ENCODE measurements around the gene EPHA4.

EPHA4 gene

GRCh38 chr2:221505605-221506004 is 66.5 kb downstream of the EPHA4 start:
- no peak for TF ChIP-seq EZH2phosphoT487 (IDR thresholded peaks at IDR 0.05; ENCODE audit: borderline replicate concordance)
- TF ChIP-seq CTCF (conservative IDR thresholded peaks at IDR 0.05; ENCODE audit: low read length), result no peak
- Histone ChIP-seq H3K36me3 (ENCODE audit: insufficient read depth, low read length) (no peaks in the 10 kb centered on the region), H3F3A (ENCODE audit: low read depth) (no peaks in the 10 kb centered on the region), H3K9ac (ENCODE audit: low read depth, low read length, poor library complexity, severe bottlenecking) (no peak overlapping the region), H3K9me3 (ENCODE audit: insufficient read depth, low read depth, low read length) (no peaks in the 10 kb centered on the region), H3K9me2 (replicated peaks; ENCODE audit: low read depth, low read length) (no peaks in the 10 kb centered on the region), H3K27me3 (ENCODE audit: insufficient read depth, low read length, poor library complexity, severe bottlenecking) (no peaks in the 10 kb centered on the region), H3K4me2 (ENCODE audit: low read depth, low read length, poor library complexity, severe bottlenecking) (no peak overlapping the region), H2AFZ (ENCODE audit: low read length) (no peak overlapping the region), H3K4me3 (ENCODE audit: low read length, poor library complexity, severe bottlenecking) (no peak overlapping the region), H3K4me1 (ENCODE audit: insufficient read depth, low read length, poor library complexity, severe bottlenecking) (peaks cover 29% of the 10 kb centered on the region), H3K79me2 (ENCODE audit: insufficient read depth, low read length) (no peaks in the 10 kb centered on the region), H4K20me1 (ENCODE audit: insufficient read depth, low read length, poor library complexity, severe bottlenecking) (no peaks in the 10 kb centered on the region)

GRCh38 chr2:221504905-221505304 is 67.2 kb downstream of the EPHA4 start:
- no peaks in the 10 kb centered on the region for H3K36me3 ChIP-seq (ENCODE audit: insufficient read depth, low read length)
- no peaks in the 10 kb centered on the region for H3K27me3 ChIP-seq (ENCODE audit: insufficient read depth, low read length, poor library complexity, severe bottlenecking)
- peaks cover 30% of the 10 kb centered on the region for H3K4me1 ChIP-seq (ENCODE audit: insufficient read depth, low read length, poor library complexity, severe bottlenecking)
- H3F3A ChIP-seq (ENCODE audit: low read depth), result no peaks in the 10 kb centered on the region
- no peak for TF ChIP-seq CTCF (conservative IDR thresholded peaks at IDR 0.05; ENCODE audit: low read length)
- TF ChIP-seq EZH2phosphoT487 (IDR thresholded peaks at IDR 0.05; ENCODE audit: borderline replicate concordance), result no peak
- no peak overlapping the region for H3K9ac ChIP-seq (ENCODE audit: low read depth, low read length, poor library complexity, severe bottlenecking)
- H2AFZ ChIP-seq (ENCODE audit: low read length), result peak overlapping the region; percentile 11; the same call in 1 of the 2 replicates
- no peaks in the 10 kb centered on the region for H3K9me2 ChIP-seq (replicated peaks; ENCODE audit: low read depth, low read length)
- no peak overlapping the region for H3K4me2 ChIP-seq (ENCODE audit: low read depth, low read length, poor library complexity, severe bottlenecking)
- H3K4me3 ChIP-seq (ENCODE audit: low read length, poor library complexity, severe bottlenecking), result no peak overlapping the region
- H3K79me2 ChIP-seq (ENCODE audit: insufficient read depth, low read length), result no peaks in the 10 kb centered on the region
- no peaks in the 10 kb centered on the region for H3K9me3 ChIP-seq (ENCODE audit: insufficient read depth, low read depth, low read length)
- no peaks in the 10 kb centered on the region for H4K20me1 ChIP-seq (ENCODE audit: insufficient read depth, low read length, poor library complexity, severe bottlenecking)

- H3K4me1 ChIP-seq (ENCODE audit: insufficient read depth, low read length, poor library complexity, severe bottlenecking), result peaks cover 30% of the 10 kb centered on the region
- H3K9ac ChIP-seq (ENCODE audit: low read depth, low read length, poor library complexity, severe bottlenecking), result peak overlapping the region; percentile 16
- TF ChIP-seq CTCF (conservative IDR thresholded peaks at IDR 0.05; ENCODE audit: low read length) (no peak), EZH2phosphoT487 (IDR thresholded peaks at IDR 0.05; ENCODE audit: borderline replicate concordance) (no peak)
- peak overlapping the region; percentile 17 for H3K4me3 ChIP-seq (ENCODE audit: low read length, poor library complexity, severe bottlenecking)
- no peaks in the 10 kb centered on the region for H3K9me2 ChIP-seq (replicated peaks; ENCODE audit: low read depth, low read length)
- no peaks in the 10 kb centered on the region for H3K79me2 ChIP-seq (ENCODE audit: insufficient read depth, low read length)
- H2AFZ ChIP-seq (ENCODE audit: low read length), result peak overlapping the region; percentile 82
- H3F3A ChIP-seq (ENCODE audit: low read depth), result no peaks in the 10 kb centered on the region
- H3K9me3 ChIP-seq (ENCODE audit: insufficient read depth, low read depth, low read length), result no peaks in the 10 kb centered on the region
- H4K20me1 ChIP-seq (ENCODE audit: insufficient read depth, low read length, poor library complexity, severe bottlenecking), result no peaks in the 10 kb centered on the region
- no peaks in the 10 kb centered on the region for H3K27me3 ChIP-seq (ENCODE audit: insufficient read depth, low read length, poor library complexity, severe bottlenecking)
- H3K4me2 ChIP-seq (ENCODE audit: low read depth, low read length, poor library complexity, severe bottlenecking), result peak overlapping the region; percentile 46
- no peaks in the 10 kb centered on the region for H3K36me3 ChIP-seq (ENCODE audit: insufficient read depth, low read length)
Observed at GRCh38 chr2:221503965-221504364, 68.1 kb downstream of the EPHA4 start.

All from Loucy (cell line).